GM19324 (cell line): Measurements from ENCODE around the gene CALCA.

Source experiments
- ATAC-seq: cut with Tn5 transposase; IDR thresholded peaks from one replicate; pipeline ENCODE4 v1.9.1; 2021; ENCODE audit warnings: mild to moderate bottlenecking, moderate library complexity; ENCODE audit not compliant: unreplicated experiment, low FRiP score

Gene CALCA

GRCh38 chr11:14949437-14950147, 22.6 kb downstream of the CALCA start:
- ATAC-seq: no peak

DNA sequence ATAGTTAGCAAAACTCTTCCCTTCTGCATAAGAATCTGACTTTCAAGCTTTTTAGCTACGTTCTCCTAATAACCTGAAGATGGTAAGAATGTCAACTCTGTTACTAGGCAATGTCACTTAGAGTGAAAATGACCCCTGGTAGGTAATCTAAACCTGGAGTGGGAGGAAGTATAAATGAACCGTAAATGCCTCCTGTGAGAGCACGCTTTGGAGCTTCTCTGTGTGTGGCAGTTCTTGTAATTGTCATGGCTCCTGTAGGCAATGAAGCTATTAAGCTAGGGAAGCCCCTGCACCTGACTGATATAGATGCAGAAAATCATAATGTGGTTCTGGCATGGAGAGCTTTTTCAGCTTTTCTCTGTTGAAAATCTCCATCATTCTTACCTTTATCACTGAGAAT, 29.4 kb downstream of the CALCA start:
- no peak for ATAC-seq

- no peak for ATAC-seq
Measured at GRCh38 chr11:14938936-14939335, 33.2 kb downstream of the CALCA start.

DNA sequence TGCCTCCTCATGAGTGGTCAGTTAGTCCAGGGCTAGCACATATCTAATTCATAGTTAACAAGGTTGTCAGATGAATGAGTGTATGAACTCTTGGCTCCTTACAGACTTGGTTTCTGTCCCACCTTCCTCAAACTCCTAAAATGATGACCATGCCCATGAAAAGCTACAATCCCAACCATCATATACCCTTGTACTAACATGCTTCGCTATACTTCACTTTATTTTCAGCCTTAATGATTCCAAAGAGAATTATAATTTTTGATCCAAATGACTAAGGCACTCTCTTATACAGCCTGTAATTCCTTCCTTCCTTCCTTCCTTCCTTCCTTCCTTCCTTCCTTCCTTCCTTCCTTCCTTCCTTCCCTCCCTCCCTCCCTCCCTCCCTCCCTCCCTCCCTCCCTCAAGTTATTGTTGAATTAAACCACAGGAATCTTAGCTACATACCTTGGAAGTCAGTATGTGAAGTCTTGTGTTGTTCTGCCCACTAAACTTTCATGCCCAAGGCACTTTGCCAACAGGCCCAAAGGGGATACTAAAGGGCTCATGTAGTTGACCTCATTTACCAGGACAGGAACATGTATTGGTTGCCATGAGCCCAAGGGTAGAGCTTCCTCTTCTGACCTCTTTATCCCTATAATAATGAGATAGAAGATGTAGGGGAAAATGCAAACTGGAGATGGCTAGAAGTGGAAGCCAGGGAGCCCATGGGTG, 37.4 kb downstream of the CALCA start:
- ATAC-seq: no peak

- no peak for ATAC-seq
Measured at GRCh38 chr11:14932447-14932846, 39.7 kb downstream of the CALCA start.

DNA sequence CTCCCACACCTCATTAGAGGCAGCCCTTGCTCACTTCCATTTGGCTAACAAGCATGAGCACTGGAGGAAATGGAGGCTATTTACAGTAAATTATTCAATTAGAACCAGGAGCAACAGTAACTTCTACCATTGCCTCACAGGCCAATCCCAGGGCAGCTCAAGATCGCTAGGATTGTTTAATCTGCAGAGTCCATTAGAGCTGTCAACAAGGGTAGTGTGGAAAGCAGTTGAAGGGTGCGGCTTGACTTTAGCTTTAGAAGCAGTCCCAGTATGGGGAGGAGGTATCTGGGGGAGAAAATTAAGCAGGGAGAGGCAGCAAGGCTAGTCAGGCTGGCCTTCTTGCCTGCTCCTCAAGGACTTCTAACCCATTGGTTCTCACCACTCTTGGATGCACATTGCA, 41.8 kb downstream of the CALCA start:
- ATAC-seq: no peak

DNA sequence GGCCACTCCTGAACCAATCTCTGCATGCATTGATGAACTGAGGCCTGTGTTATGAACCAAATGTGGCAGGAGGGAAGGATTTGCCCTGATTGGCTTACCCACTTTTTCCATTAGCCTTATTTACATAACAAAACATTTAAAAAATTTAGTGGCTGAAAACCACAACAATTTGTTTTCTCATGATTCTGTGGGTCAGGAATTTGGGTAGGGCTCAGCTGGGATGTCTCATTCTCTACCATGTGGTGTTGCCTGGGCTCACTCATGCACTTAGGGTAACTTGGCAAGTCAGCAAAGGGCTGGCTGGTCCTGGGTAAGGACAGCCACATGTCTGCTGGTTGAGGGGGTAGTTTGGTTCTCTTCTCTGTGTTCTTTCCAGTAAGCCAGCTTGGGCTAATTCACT, 45.0 kb downstream of the CALCA start:
- no peak for ATAC-seq

DNA sequence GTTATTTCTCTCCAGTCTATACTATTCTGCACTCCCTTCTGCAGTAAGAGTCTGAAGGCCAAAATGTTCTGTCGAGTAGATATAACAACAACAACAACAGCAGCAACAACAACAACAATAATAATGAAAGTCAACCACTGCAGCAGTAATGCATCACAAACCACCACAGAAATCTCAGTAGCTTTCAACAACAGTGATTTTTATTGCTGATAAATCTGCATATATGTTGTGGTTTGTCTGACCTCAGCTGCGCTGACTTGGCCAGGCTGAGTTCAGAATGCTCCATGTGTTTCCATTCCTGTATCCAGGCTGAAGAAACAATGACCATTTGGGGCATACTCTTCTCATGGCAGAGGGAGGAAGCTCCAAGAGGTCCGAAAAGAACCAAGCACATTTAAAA, 47.8 kb downstream of the CALCA start:
- no peak for ATAC-seq
